Fibroblast of skin of back (primary cell): Measurements from ENCODE around the gene HLA-DRA.
"Not testable (repeated sequence)": the region's sequence is repeated elsewhere in the genome, so short reads cannot be mapped to it uniquely, and the experiment has no call there.

Experiments
- DNase-seq: peaks from one replicate; pipeline ENCODE4 v3.0.0-alpha.2; 2013

HLA-DRA gene

DNA sequence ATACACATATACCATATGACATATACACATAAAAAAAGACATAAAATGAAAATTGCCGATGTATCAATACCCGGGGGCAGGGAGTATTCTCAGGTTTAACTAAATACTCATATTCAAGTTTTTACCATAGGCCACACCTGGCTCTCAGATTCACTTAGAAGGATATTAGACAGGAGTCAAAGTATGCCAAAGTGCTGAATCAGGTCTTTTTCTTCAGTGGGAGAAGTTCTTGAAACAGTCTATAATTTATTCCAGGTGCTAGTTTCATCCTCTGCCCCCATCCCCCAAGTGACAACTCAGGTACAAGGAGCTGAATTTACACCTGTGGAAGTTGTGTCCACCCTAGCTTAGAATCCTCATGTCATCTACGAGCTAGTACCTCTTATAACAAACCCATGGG, 8.5 kb upstream of the HLA-DRA start:
- DNase-seq: no peak

DNA sequence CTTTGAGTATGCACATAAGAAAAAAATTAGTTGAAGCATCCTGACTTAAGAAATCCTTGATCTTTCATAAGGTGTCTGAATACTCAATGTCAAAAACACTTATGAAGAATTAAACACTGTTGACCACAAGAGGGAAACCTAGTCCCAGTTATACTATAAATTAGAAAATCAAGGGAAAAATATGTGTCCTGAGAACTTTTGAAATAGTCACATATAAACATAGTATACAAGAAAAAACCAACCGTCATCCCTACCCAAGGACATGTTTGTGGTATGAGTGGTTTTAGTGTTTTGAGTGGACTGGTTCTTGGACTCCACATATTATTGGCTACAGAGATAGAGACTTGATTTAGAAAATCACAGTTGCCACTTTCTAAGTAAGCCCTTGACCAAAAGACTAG, 7.6 kb upstream of the HLA-DRA start:
- peak; percentile 37 for DNase-seq

DNA sequence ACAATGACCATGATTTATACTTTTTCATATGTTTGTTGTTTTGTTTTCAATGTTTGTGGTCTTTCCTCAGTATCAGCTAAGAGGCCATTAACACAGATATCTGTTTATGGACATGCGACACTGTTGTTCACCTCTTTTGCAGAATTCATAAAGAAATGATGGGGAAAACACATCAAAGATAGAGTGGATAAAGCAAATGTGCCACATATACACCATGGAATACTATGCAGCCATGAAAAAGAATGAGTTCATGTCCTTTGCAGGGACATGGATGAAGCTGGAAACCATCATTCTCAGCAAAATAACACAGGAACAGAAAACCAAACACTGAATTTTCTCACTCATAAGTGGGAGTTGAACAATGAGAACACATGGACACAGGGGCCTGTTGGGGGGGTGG, 5.7 kb upstream of the HLA-DRA start:
- DNase-seq: not testable (repeated sequence)

DNA sequence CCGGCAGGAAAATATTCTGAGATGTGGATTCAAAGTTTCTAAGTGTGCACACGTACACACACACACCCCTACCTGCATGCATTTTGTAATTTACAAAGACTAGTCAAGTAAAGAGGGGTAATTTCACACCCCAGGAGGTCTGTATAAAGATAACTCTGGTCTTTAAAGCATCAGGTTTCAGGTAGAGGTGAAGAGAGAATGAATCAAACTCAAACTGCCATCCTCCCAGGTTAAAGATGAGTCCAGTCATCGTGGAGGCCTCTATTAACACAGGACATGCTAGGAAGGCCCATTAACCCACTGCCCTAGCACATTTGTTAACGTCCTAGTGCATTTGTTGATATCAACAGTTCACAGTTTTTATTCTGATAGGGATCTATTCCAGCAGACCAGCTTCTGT, 3.5 kb upstream of the HLA-DRA start:
- no peak for DNase-seq

DNA sequence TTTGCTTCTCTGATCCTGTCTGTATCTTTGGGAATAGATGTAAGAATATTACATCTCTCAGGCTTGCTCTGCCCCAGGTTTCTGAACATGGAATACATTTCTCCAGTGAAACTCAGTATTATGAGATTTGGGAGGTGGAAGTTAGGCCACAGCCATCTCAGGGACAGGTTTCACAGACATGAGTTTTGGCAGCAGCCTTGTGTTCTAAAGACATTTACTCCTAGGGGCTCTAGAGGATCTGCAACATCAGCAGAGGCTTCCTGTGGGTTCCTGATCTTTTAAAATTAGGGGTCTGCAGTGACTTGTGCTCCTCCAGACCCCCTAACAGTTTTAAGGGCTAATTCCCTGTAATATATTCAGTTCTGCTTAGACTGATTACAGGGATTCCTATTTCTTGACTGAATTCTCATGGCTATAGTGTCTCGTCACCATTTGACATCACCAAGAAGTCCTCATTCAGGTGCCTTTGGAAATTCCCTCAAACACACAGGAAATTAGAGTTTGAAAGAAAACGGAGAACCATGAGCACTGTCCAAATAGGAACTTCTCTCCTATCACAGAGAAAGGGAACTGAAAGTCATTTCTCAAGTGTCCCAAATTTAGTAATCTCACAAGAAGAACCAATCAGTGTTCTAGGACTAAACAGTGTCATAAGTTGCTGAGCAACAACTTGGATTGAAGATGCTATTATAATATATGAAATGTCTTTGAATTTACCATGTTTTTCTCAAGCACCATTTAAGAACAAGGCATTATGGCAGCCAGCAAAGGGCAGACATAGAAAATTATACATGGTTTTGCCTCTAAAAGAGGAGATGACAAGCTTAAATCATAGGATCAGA, 2.5 kb upstream of the HLA-DRA start:
- no peak for DNase-seq

- DNase-seq: no peak
These were observed 548 bp upstream of the HLA-DRA start for GRCh38 chr6:32439139-32439538.

- no peak for DNase-seq
These were observed 2.6 kb downstream of the HLA-DRA start for GRCh38 chr6:32442243-32442667.

GRCh38 chr6:32442977-32443552, 3.4 kb downstream of the HLA-DRA start:
- DNase-seq: no peak

DNA sequence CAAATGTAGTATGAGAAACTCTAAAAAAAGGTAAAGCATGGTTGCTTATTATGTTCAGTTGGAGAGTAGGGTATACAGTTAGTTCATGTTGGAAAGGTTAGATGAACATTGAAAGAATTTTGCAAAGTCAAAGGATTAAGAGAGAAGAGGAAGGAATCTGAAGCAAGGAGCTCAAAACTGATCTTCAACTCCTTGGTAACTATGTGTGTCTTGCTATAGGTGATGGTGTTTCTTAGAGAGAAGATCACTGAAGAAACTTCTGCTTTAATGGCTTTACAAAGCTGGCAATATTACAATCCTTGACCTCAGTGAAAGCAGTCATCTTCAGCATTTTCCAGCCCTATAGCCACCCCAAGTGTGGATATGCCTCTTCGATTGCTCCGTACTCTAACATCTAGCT, 4.7 kb downstream of the HLA-DRA start:
- DNase-seq: no peak

GRCh38 chr6:32445321-32445854, 5.7 kb downstream of the HLA-DRA start:
- no peak for DNase-seq

DNA sequence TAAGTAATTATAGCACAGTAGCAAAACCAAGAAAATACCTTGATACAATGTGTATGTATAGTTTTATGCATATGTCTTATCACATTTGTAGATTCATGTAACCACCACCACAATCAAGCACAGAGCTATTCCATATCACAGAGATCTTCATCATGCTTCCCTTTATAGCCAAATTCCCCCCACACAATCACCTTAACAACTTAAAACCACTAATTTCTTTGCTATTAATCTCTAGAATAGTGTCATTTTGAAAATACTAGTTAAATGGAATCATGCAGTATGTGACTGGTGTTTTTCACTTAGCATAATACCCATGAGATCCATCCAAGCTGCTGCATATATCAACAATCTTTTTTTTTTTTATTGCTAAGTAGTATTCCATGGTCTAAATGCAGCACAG, 8.2 kb downstream of the HLA-DRA start:
- no peak for DNase-seq

GRCh38 chr6:32449088-32449736, 9.5 kb downstream of the HLA-DRA start:
- DNase-seq: no peak

DNA sequence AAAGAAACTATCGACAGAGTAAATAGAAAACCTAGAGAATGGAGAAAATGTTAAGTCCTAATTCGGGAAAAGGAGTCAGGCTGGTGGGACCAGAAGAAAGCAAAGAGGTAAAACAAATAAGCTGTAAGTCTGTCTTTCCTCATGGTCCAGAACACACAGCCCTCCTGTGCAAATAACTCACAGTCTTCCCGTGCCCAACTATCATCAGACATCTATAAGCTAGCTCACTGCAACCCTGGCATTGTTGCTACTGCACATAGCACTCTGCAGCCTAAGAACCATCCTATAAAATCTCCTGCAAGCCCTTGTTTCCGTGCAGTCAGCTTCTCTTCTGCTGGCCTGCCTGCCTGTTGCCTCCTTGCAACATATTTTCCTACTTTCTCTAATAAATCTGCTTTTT, 17.4 kb downstream of the HLA-DRA start:
- DNase-seq: no peak

- no peak for DNase-seq
These were observed 20.2 kb downstream of the HLA-DRA start for GRCh38 chr6:32459781-32460424.

GRCh38 chr6:32460528-32460927, 20.8 kb downstream of the HLA-DRA start:
- no peak for DNase-seq

DNA sequence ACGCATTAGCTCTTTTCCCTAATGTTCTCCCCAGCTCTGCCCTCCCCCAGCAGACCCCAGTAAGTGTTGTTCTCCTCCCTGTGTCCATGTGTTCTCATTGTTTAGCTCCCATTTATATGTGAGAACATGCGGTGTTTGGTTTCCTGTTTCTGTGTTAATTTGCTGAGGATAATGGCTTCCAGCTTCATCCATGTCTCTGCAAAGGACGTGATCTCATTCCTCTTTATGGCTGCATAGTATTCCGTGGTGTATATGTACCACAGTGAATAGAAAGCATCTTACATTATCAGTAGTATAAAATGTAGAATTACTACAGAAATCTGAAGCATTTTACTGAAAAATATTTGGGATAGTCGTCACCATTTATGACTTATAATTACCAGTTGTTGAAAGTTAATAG, 21.8 kb downstream of the HLA-DRA start:
- DNase-seq: no peak

GRCh38 chr6:32462609-32463008, 22.9 kb downstream of the HLA-DRA start:
- DNase-seq: no peak

DNA sequence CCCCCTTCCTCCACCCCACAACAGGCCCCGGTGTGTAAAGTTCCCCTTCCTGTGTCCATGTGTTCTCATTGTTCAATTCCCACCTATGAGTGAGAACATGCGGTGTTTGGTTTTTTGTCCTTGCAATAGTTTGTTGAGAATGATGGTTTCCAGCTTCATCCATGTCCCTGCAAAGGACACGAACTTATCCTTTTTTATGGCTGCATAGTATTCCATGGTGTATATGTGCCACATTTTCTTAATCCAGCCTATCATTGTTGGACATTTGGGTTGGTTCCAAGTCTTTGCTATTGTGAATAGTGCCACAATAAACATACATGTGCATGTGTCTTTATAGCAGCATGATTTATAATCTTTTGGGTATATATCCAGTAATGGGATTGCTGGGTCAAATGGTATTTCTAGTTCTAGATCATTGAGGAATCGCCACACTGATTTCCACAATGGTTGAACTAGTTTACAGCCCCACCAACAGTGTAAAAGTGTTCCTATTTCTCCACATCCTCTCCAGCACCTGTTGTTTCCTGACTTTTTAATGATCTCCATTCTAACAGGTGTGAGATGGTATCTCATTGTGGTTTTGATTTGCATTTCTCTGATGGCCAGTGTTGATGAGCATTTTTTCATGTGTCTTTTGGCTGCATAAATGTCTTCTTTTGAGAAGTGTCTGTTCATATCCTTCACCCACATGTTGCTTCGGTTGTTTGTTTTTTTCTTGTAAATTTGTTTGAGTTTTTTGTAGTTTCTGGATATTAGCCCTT, 28.2 kb downstream of the HLA-DRA start:
- DNase-seq: not testable (repeated sequence)

DNA sequence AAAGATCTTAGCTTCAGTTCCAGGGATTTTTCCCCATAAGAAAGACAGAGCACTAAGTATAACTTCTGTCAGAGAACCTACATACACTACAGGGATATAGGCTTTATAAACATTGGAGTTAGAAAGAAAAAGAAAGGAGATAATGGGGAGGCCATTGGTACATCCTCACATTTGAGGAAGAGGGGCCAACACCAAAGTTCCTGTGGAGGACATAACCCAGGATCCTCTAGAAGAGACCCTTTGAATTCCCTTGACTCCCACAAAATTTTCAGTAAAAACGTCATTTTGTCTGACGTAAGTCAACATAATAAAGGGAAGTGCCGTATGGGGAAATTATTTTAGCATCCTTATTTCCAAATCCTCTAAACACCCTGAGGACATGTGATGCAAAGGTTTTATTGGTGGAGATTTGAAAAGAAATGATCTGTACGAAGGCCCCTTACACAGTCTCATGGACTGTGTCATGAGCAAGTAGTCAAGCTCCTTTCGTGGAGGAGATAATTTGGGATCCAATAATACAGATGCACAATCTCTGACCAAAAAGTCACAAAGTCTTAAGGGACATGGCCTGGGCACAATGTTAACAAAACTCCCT, 33.2 kb downstream of the HLA-DRA start:
- no peak for DNase-seq

DNA sequence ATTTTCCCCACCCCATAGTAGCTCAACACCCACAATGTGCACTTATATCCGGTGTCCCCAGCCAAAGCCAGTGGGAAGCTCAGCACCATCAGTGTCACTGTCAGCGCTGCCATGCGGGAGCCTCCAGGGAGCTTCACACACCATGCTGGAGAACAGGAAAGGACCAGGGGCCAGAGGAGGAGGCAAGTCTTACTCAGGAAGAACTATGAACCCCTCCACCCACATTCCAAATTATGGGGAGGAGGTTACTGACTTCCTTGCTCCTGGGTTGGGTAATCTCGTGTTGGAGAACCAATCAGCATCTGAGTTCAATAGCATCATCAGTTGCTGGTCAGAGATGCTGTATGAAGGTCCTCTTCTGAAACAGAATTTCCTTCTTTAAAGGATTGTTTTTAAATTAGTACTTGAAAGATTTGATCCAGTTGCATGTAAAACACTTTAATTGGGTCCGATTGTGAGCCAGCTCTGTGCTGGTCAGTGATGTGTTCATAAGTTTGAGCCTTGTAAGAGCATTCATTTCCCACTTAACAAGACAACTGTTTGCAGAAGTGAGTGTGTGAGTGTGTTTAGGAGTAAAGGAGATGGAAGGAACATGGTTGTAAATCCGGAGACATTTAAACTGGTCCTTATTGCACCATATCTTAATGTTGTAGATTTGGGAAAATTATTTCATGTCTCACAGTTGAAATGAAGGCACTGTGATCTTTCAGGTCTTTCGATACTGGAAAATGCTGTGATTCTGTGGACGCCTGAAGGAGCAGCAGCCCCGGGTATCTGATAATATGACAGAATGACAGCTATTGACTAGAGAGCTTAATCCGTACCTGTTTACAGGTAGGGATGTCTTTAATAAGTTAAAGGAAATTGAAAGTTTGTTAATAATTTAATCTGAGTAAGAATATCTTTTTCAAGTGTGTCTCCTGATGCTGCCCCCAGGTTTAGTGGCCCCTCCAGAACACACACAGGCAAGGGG, 34.0 kb downstream of the HLA-DRA start:
- DNase-seq: peak; percentile 43
